ENCODE results near the gene FAM78B. TPM values are rescaled to one million over a fixed set of nuclear protein-coding genes. Genes with fewer than 3 reads are reported as not detected.

The FAM78B gene
- total and polyA plus RNA-seq, 2 donors (not counting 3 experiments of a cell fraction or from before 2014, with no cell fraction given): 0.10 TPM; not detected in 1

GRCh38 chr1:166116026-166116425, 50.8 kb downstream of the FAM78B start:
- Histone ChIP-seq H3K4me2 (ENCODE audit: insufficient read depth, low read length) (no peak overlapping the region), H3K4me3 (replicated peaks in 1 of 3; ENCODE audit: insufficient read depth in 1 of 3, low read depth in 1 of 3, low read length in 3 of 3) (no peak overlapping the region), H3K4me1 (ENCODE audit: control insufficient read depth, extremely low read depth, insufficient read depth, low read length) (no peaks in the 10 kb centered on the region), H3K79me2 (ENCODE audit: control insufficient read depth, insufficient read depth, low read length) (no peaks in the 10 kb centered on the region), H2AFZ (ENCODE audit: low read depth, low read length) (no peak overlapping the region), H3K27ac (ENCODE audit: insufficient read depth, low read depth, low read length) (no peak overlapping the region), H3K9me3 (replicated peaks; ENCODE audit: control insufficient read depth, insufficient read depth, low read length) (no peaks in the 10 kb centered on the region), H3K9ac (replicated peaks; ENCODE audit: extremely low read depth, insufficient read depth, low read length) (no peak overlapping the region), H3K9me1 (replicated peaks; ENCODE audit: control insufficient read depth, extremely low read depth, insufficient read depth, low read length) (no peaks in the 10 kb centered on the region), H4K20me1 (replicated peaks; ENCODE audit: control insufficient read depth, extremely low read depth, insufficient read depth, low read length) (no peaks in the 10 kb centered on the region), H3K27me3 (ENCODE audit: control insufficient read depth in 2 of 2, insufficient read depth in 2 of 2, low read length in 2 of 2) (no peaks in the 10 kb centered on the region), H3K36me3 (ENCODE audit: control insufficient read depth in 2 of 2, extremely low read depth in 1 of 2, insufficient read depth in 2 of 2, low read length in 2 of 2) (no peaks in the 10 kb centered on the region)
- BruUV-seq (replicated peaks): no TSS peak
- dilution Hi-C loops (cut with MboI; ENCODE audit: extremely low pct_ligation_motif_present, low sequenced_read_pairs): no loop called here
- FAIRE-seq: no peak
- intact Hi-C loops (cut with micrococcal nuclease): no loop called here
- TF ChIP-seq MYC (IDR thresholded peaks at IDR 0.05; ENCODE audit: low read depth, low read length) (no peak), GATA2 (IDR thresholded peaks at IDR 0.05; ENCODE audit: insufficient read depth, insufficient read length, low read depth, low read length) (no peak), POLR2AphosphoS5 (IDR thresholded peaks at IDR 0.05; ENCODE audit: insufficient read depth, low read depth, low read length) (no peak), FOS (IDR thresholded peaks at IDR 0.05; ENCODE audit: borderline replicate concordance, insufficient read depth, low read length) (no peak), CTCF (IDR thresholded peaks at IDR 0.05; ENCODE audit: extremely low read depth in 1 of 2, insufficient read depth in 1 of 2, low read depth in 1 of 2, low read length in 2 of 2) (no peak), EZH2 (IDR thresholded peaks at IDR 0.05; ENCODE audit: borderline replicate concordance, low read depth, low read length, severe bottlenecking) (no peak), MAX (IDR thresholded peaks at IDR 0.05; ENCODE audit: insufficient read depth, insufficient read length) (no peak), POLR2A (IDR thresholded peaks at IDR 0.05; ENCODE audit: low read depth, low read length) (no peak), JUN (IDR thresholded peaks at IDR 0.05; ENCODE audit: borderline replicate concordance, insufficient read depth, insufficient read length, low read depth) (no peak)
- CTCF ChIA-PET: interaction anchor here (1.1 kb wide), 1 partner anchor 9 kb away, joined by 3 read pairs; no protein-coding TSS in a partner anchor
- POLR2A ChIA-PET: no interaction called here
- DNase-seq (ENCODE audit: low read depth, low spot score): no peak
